Endothelial cell of umbilical vein (primary cell): Measurements from ENCODE around the gene EXOC1. TPM values are rescaled to one million over a fixed set of nuclear protein-coding genes. Genes with fewer than 3 reads are reported as not detected.

Source experiments
- BruUV-seq: library from RNA; stranded (reverse); fragments of 400-500 nt; replicated peaks from 2 replicates; lab custom pipeline; 2021; lab: Mats Ljungman, UMichigan
- CTCF ChIA-PET: fragments of 300-600, 350-600 bp; sonication (Branson Sonifier 250); formaldehyde crosslinking; loops from one replicate; lab custom pipeline; 2021; ENCODE audit warnings: antibody characterized with exemption, inconsistent platforms; lab: Charles Lee
- POLR2A ChIA-PET: fragments of 300-600, 350-600 bp; sonication (Branson Sonifier 250); formaldehyde crosslinking; loops from one replicate; lab custom pipeline; 2021; ENCODE audit warnings: antibody characterized with exemption, inconsistent platforms; lab: Charles Lee
- DNase-seq: peaks from one replicate; pipeline ENCODE4 v3.0.0-alpha.2; 2011; ENCODE audit warnings: low read depth, low spot score
- FAIRE-seq: peaks from 2 replicates; lab custom pipeline; 2011; peaks lifted over from hg19 to GRCh38; lab: Jason Lieb, UNC
- H2AFZ ChIP-seq: 2 replicates; pipeline ENCODE4 v1.6.0; 2012; ENCODE audit warnings: low read depth, low read length, control low read depth, inconsistent platforms
- H3K27ac ChIP-seq: 2 replicates; pipeline ENCODE4 v1.5.1; 2011; ENCODE audit warnings: low read depth, mild to moderate bottlenecking, control low read depth, low read length, moderate library complexity; ENCODE audit not compliant: insufficient read depth
- H3K27me3 ChIP-seq, 2 experiments: 2 replicates each; pipeline versions ENCODE4 v1.6.0 to v1.6.1; 2011; ENCODE audit warnings: low read length in 2 of 2, mixed read lengths in 1 of 2; ENCODE audit not compliant: control insufficient read depth in 2 of 2, insufficient read depth in 2 of 2
- H3K36me3 ChIP-seq, 2 experiments: 2 replicates in 1 of 2; 3 replicates in 1 of 2; pipeline ENCODE4 v1.5.1; 2011; ENCODE audit warnings: low read length in 2 of 2, mild to moderate bottlenecking in 1 of 2, moderate library complexity in 1 of 2; ENCODE audit not compliant: control insufficient read depth in 2 of 2, insufficient read depth in 2 of 2; ENCODE audit errors: extremely low read depth in 1 of 2
- H3K4me1 ChIP-seq: 3 replicates; pipeline ENCODE4 v1.5.1; 2011; ENCODE audit warnings: mild to moderate bottlenecking, low read length; ENCODE audit not compliant: control insufficient read depth, insufficient read depth; ENCODE audit errors: extremely low read depth
- H3K4me2 ChIP-seq: 2 replicates; pipeline ENCODE4 v1.6.1; 2011; ENCODE audit warnings: low read length, control low read depth, mixed read lengths; ENCODE audit not compliant: insufficient read depth
- H3K4me3 ChIP-seq, 3 experiments: fragments of 200-600 bp in 1 of 3; sonication (generic), shearing (Covaris generic) in 1 of 3; replicated peaks in 1 of 3; 2 replicates each; pipeline ENCODE4 v1.5.1; 2011 to 2016; ENCODE audit warnings: control low read depth in 3 of 3, low read length in 3 of 3, mild to moderate bottlenecking in 2 of 3, inconsistent platforms in 1 of 3, low read depth in 1 of 3, moderate library complexity in 1 of 3; ENCODE audit not compliant: insufficient read depth in 1 of 3
- H3K79me2 ChIP-seq: 2 replicates; pipeline ENCODE4 v1.6.0; 2012; ENCODE audit warnings: low read length, inconsistent platforms; ENCODE audit not compliant: control insufficient read depth, insufficient read depth
- H3K9ac ChIP-seq: replicated peaks from 2 replicates; pipeline ENCODE3; 2011; ENCODE audit warnings: low read length, control low read depth; ENCODE audit not compliant: insufficient read depth; ENCODE audit errors: extremely low read depth
- H3K9me1 ChIP-seq: replicated peaks from 3 replicates; pipeline ENCODE4 v1.6.0; 2011; ENCODE audit warnings: mild to moderate bottlenecking, low read length; ENCODE audit not compliant: control insufficient read depth, insufficient read depth; ENCODE audit errors: extremely low read depth
- H3K9me3 ChIP-seq: replicated peaks from 2 replicates; pipeline ENCODE4 v1.5.1; 2012; ENCODE audit warnings: low read length, inconsistent platforms; ENCODE audit not compliant: control insufficient read depth, insufficient read depth
- H4K20me1 ChIP-seq: replicated peaks from 2 replicates; pipeline ENCODE3; 2011; ENCODE audit warnings: mild to moderate bottlenecking, low read length; ENCODE audit not compliant: control insufficient read depth, insufficient read depth; ENCODE audit errors: extremely low read depth
- CTCF ChIP-seq, 2 donors: IDR thresholded peaks; 1 replicate in 1 of 2; 2 replicates in 1 of 2; pipeline ENCODE4 v1.5.1; 2011; ENCODE audit warnings: low read length in 2 of 2, mild to moderate bottlenecking in 2 of 2, moderate library complexity in 2 of 2, control low read depth in 1 of 2, inconsistent platforms in 1 of 2, low read depth in 1 of 2; ENCODE audit not compliant: insufficient read depth in 1 of 2; ENCODE audit errors: extremely low read depth in 1 of 2
- EZH2 ChIP-seq: IDR thresholded peaks from 2 replicates; pipeline ENCODE4 v1.6.1; 2012; ENCODE audit warnings: borderline replicate concordance, low read depth, mild to moderate bottlenecking, moderate library complexity, low read length, inconsistent platforms; ENCODE audit not compliant: severe bottlenecking
- FOS ChIP-seq: IDR thresholded peaks from 2 replicates; pipeline ENCODE4 v1.6.1; 2011; ENCODE audit warnings: mild to moderate bottlenecking, low read length, moderate library complexity, borderline replicate concordance; ENCODE audit not compliant: insufficient read depth
- GATA2 ChIP-seq: IDR thresholded peaks from 2 replicates; pipeline ENCODE4 v1.7.0; 2011; ENCODE audit warnings: low read depth, mild to moderate bottlenecking, moderate library complexity, mixed read lengths, low read length; ENCODE audit not compliant: insufficient read length, insufficient read depth
- JUN ChIP-seq: IDR thresholded peaks from 2 replicates; pipeline ENCODE4 v1.6.1; 2011; ENCODE audit warnings: borderline replicate concordance, low read depth; ENCODE audit not compliant: insufficient read length, insufficient read depth
- MYC ChIP-seq: IDR thresholded peaks from one replicate; pipeline ENCODE4 v1.6.1; 2011; ENCODE audit warnings: mild to moderate bottlenecking, low read depth, low read length
- POLR2A ChIP-seq: IDR thresholded peaks from 2 replicates; pipeline ENCODE4 v1.6.1; 2012; ENCODE audit warnings: low read depth, mild to moderate bottlenecking, control low read depth, low read length
- POLR2AphosphoS5 ChIP-seq: IDR thresholded peaks from 2 replicates; pipeline ENCODE4 v1.6.1; 2012; ENCODE audit warnings: low read depth, mild to moderate bottlenecking, control low read depth, low read length, moderate library complexity; ENCODE audit not compliant: insufficient read depth
- dilution Hi-C: fragments of 300-500 bp; cut with MboI; formaldehyde crosslinking; loops from one replicate; pipeline ENCODE4 v1.15.0; 2019; ENCODE audit warnings: low sequenced_read_pairs; ENCODE audit not compliant: extremely low pct_ligation_motif_present
- intact Hi-C: fragments of 100-400 bp; cut with micrococcal nuclease; formaldehyde crosslinking; loops from one replicate; pipeline ENCODE4 v1.10.0; 2022
- polyA plus RNA-seq, 4 experiments: library from polyadenylated mRNA; depleted of rRNA in 3 of 4; stranded (reverse) in 3 of 4; unstranded in 1 of 4; fragments of >200 nt; gene quantifications; 2 replicates each; pipeline versions ENCODE4 v1.2.1 to v1.2.3, GENCODE V29; 2011 to 2012; ENCODE audit warnings: missing spikeins in 1 of 4
- total RNA-seq: library from RNA; stranded (reverse); gene quantifications from 2 replicates; pipeline ENCODE4 v1.2.3, GENCODE V29; 2021
- TF ChIP-seq, protein P1 (sequence below): IDR thresholded peaks from 2 replicates; pipeline ENCODE4 v1.6.1; 2011; ENCODE audit not compliant: insufficient read depth, insufficient read length

EXOC1 gene
- total and polyA plus RNA-seq, 2 donors (not counting 3 experiments of a cell fraction or from before 2014, with no cell fraction given), result 11.6 to 33.3 TPM

GRCh38 chr4:55884851-55885219, 31.4 kb downstream of the EXOC1 start:
- Histone ChIP-seq H2AFZ (no peak overlapping the region), H3K9ac (no peak overlapping the region), H3K9me1 (no peaks in the 10 kb centered on the region), H3K4me3 (no peak overlapping the region), H3K4me2 (no peak overlapping the region), H3K27ac (no peak overlapping the region), H3K36me3 (peaks cover 8 to 10% of the 10 kb centered on the region in 2 experiments), H3K9me3 (no peaks in the 10 kb centered on the region), H3K79me2 (no peaks in the 10 kb centered on the region), H3K27me3 (no peaks in the 10 kb centered on the region), H4K20me1 (no peaks in the 10 kb centered on the region), H3K4me1 (no peaks in the 10 kb centered on the region)
- no TSS peak for BruUV-seq
- ChIA-PET POLR2A (no interaction called here), CTCF (no interaction called here)
- TF ChIP-seq FOS (no peak), POLR2A (no peak), MYC (no peak), CTCF (IDR thresholded peaks at IDR 0.05; ENCODE audit: extremely low read depth in 1 of 2, insufficient read depth in 1 of 2, low read depth in 1 of 2, low read length in 2 of 2) (no peak), GATA2 (no peak), POLR2AphosphoS5 (no peak), JUN (no peak), EZH2 (no peak)
- TF ChIP-seq, protein P1, sequence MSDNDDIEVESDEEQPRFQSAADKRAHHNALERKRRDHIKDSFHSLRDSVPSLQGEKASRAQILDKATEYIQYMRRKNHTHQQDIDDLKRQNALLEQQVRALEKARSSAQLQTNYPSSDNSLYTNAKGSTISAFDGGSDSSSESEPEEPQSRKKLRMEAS, result no peak
- DNase-seq, result no peak
- dilution Hi-C loops, result no loop called here
- intact Hi-C loops, result no loop called here
- FAIRE-seq, result no peak
